ENCODE measurements around the gene ERBIN. TPM values are rescaled to one million over a fixed set of nuclear protein-coding genes. Genes with fewer than 3 reads are reported as not detected.

ERBIN gene
- total and polyA plus RNA-seq, 2 experiments from 2014 or later = 32.9 to 117 TPM

DNA sequence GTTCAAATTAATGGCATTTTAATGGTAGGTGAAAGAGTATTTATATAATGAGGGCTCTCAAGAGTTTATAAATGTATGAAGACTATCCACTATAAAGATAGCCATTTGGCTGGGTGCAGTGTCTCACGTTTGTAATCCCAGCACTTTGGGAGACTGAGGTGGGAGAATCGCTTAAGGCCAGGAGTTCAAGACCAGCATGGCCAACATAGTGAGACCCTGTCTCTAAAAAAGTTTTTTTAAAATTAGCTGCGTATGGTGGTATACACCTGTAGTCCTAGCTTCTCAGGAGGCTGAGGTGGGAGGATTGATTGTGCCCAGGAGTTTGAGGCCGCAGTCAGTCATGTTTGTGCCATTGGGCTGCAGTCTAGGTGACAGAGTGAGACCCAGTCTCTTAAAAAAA, 61.6 kb downstream of the ERBIN start:
- no peak for TF ChIP-seq EZH2 (IDR thresholded peaks at IDR 0.05; ENCODE audit: borderline replicate concordance)
- TF ChIP-seq EZH2phosphoT487 (IDR thresholded peaks at IDR 0.05; ENCODE audit: low read depth, severe bottlenecking, unreplicated experiment) = no peak
- TF ChIP-seq CTCF (IDR thresholded peaks at IDR 0.05; ENCODE audit: poor library complexity) = no peak
- no peaks in the 10 kb centered on the region for H3K27me3 ChIP-seq
- no peaks in the 10 kb centered on the region for H3K36me3 ChIP-seq (replicated peaks; ENCODE audit: insufficient read depth, low read depth)
- H3K79me2 ChIP-seq = peaks cover 98% of the 10 kb centered on the region
- H3K9me2 ChIP-seq (replicated peaks; ENCODE audit: insufficient read depth) = no peaks in the 10 kb centered on the region
- no peak for DNase-seq (ENCODE audit: low spot score)
- 98% methylated on average over 4 of the region's 4 CpGs for WGBS (ENCODE audit: low lambda C conversion rate, missing lambda C conversion rate)
- peaks cover 59% of the 10 kb centered on the region for H4K20me1 ChIP-seq (ENCODE audit: insufficient read depth, poor library complexity, severe bottlenecking)
- H3K4me2 ChIP-seq = no peak overlapping the region
- no peak overlapping the region for H3K4me3 ChIP-seq
- no peaks in the 10 kb centered on the region for H3K4me1 ChIP-seq (ENCODE audit: insufficient read depth)
- H3K27ac ChIP-seq = no peak overlapping the region
- no peaks in the 10 kb centered on the region for H3K9me3 ChIP-seq (ENCODE audit: low read depth)
- H2AFZ ChIP-seq = no peak overlapping the region

DNA sequence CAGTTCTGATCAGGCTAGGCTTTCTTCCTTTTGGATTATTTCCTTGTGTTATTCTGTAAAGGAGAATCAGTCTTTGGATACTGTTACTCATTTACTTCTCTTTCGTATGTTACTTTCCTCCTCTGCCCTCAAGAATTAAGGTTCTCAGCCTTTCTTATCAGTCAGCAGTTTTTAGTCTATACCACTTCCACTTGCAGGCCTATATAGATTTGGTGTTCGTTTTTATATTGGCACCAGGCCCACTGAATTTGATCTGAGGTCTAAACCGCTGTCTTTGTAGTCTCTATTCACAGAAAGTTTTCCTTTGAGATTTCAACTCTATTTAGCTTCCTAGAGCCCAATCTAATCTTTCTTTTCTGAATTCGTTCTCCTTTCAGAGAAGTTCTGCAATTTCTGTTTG, 62.8 kb downstream of the ERBIN start:
- Histone ChIP-seq H3K9me3 (ENCODE audit: low read depth) (no peaks in the 10 kb centered on the region), H3K27me3 (no peaks in the 10 kb centered on the region), H2AFZ (no peak overlapping the region), H3K79me2 (peaks cover 98% of the 10 kb centered on the region), H3K4me2 (no peak overlapping the region), H4K20me1 (ENCODE audit: insufficient read depth, poor library complexity, severe bottlenecking) (peaks cover 49% of the 10 kb centered on the region), H3K9me2 (replicated peaks; ENCODE audit: insufficient read depth) (no peaks in the 10 kb centered on the region), H3K4me1 (ENCODE audit: insufficient read depth) (no peaks in the 10 kb centered on the region), H3K36me3 (replicated peaks; ENCODE audit: insufficient read depth, low read depth) (no peaks in the 10 kb centered on the region), H3K27ac (no peak overlapping the region), H3K4me3 (no peak overlapping the region)
- WGBS (ENCODE audit: low lambda C conversion rate, missing lambda C conversion rate) = 74% methylated on average over 4 of the region's 4 CpGs
- DNase-seq (ENCODE audit: low spot score) = no peak
- TF ChIP-seq CTCF (IDR thresholded peaks at IDR 0.05; ENCODE audit: poor library complexity) (no peak), EZH2phosphoT487 (IDR thresholded peaks at IDR 0.05; ENCODE audit: low read depth, severe bottlenecking, unreplicated experiment) (no peak), EZH2 (IDR thresholded peaks at IDR 0.05; ENCODE audit: borderline replicate concordance) (no peak)

GRCh38 chr5:65992630-65993029, 66.3 kb downstream of the ERBIN start:
- Histone ChIP-seq H3K9me3 (ENCODE audit: low read depth) (no peaks in the 10 kb centered on the region), H4K20me1 (ENCODE audit: insufficient read depth, poor library complexity, severe bottlenecking) (peaks cover 35% of the 10 kb centered on the region), H3K36me3 (replicated peaks; ENCODE audit: insufficient read depth, low read depth) (peaks cover 3% of the 10 kb centered on the region), H3K4me3 (no peak overlapping the region), H3K4me1 (ENCODE audit: insufficient read depth) (no peaks in the 10 kb centered on the region), H3K9me2 (replicated peaks; ENCODE audit: insufficient read depth) (no peaks in the 10 kb centered on the region), H3K27ac (no peak overlapping the region), H3K79me2 (peaks cover 95% of the 10 kb centered on the region), H3K27me3 (no peaks in the 10 kb centered on the region), H2AFZ (no peak overlapping the region), H3K4me2 (no peak overlapping the region)
- DNase-seq (ENCODE audit: low spot score) = no peak
- 87% methylated on average over 7 of the region's 7 CpGs for WGBS (ENCODE audit: low lambda C conversion rate, missing lambda C conversion rate)
- no peak for TF ChIP-seq CTCF (IDR thresholded peaks at IDR 0.05; ENCODE audit: poor library complexity)
- no peak for TF ChIP-seq EZH2 (IDR thresholded peaks at IDR 0.05; ENCODE audit: borderline replicate concordance)
- TF ChIP-seq EZH2phosphoT487 (IDR thresholded peaks at IDR 0.05; ENCODE audit: low read depth, severe bottlenecking, unreplicated experiment) = no peak

Data from hepatocyte (in vitro differentiated cells).